Measurements from ENCODE around the gene NUMA1. TPM values are rescaled to one million over a fixed set of nuclear protein-coding genes. Genes with fewer than 3 reads are reported as not detected.

Gene NUMA1
- total and polyA plus RNA-seq, 9 of the 15 experiments (the other 6 are each of a cell fraction or from before 2014, with no cell fraction given): 4.1 to 104 (median 51.2) TPM

GRCh38 chr11:72069200-72069599 lies 11.1 kb downstream of the NUMA1 start:
- ChIA-PET CTCF (ENCODE audit: low intra/inter-chr PET ratio) (no interaction called here), POLR2A (interaction anchor here (1.1 to 3.1 kb wide), 2 partner anchors 9 to 10 kb away, joined by 4 to 13 read pairs; no protein-coding TSS in a partner anchor)
- FAIRE-seq: no peak
- in situ Hi-C loops (cut with MboI) (no loop called here), intact Hi-C loops (cut with micrococcal nuclease) (no loop called here)
- no TSS peak for BruUV-seq (replicated peaks)
- peaks cover 4% of the 10 kb centered on the region for H3K9me1 ChIP-seq (ENCODE audit: control insufficient read depth, insufficient read depth, low read length)
- no peaks in the 10 kb centered on the region for H3K27me3 ChIP-seq (ENCODE audit: control insufficient read depth in 2 of 2, insufficient read depth in 2 of 2, low read length in 2 of 2)
- peak; percentile 19; the same call in 2 of the 3 replicates for ATAC-seq
- no peak for DNase-seq (ENCODE audit: extremely low read depth in 1 of 4, low spot score in 3 of 4)
- H2AFZ ChIP-seq (ENCODE audit: low read depth, low read length): no peak overlapping the region
- H3K4me3 ChIP-seq: no peak overlapping the region
- no peaks in the 10 kb centered on the region; the same call in 1 of the 2 replicates for H4K20me1 ChIP-seq (replicated peaks; ENCODE audit: control insufficient read depth, insufficient read depth, low read length)
- H3K36me3 ChIP-seq (ENCODE audit: control insufficient read depth, insufficient read depth, low read length): peaks cover 52% of the 10 kb centered on the region
- TF ChIP-seq CAMTA2 (CRISPR knock-in tag; conservative IDR thresholded peaks at IDR 0.05) (no peak), ZNF778 (CRISPR knock-in tag; IDR thresholded peaks at IDR 0.05) (no peak), PBX2 (CRISPR knock-in tag; IDR thresholded peaks at IDR 0.05; ENCODE audit: low read depth) (no peak), PBX2 (tag; conservative IDR thresholded peaks at IDR 0.05; ENCODE audit: low read depth) (no peak), EWSR1 (IDR thresholded peaks at IDR 0.05; ENCODE audit: borderline replicate concordance, low read depth, partially characterized antibody) (no peak), ZNF57 (CRISPR knock-in tag; IDR thresholded peaks at IDR 0.05) (no peak)
- H3K79me2 ChIP-seq (ENCODE audit: control insufficient read depth, insufficient read depth, low read length): peaks cover 75% of the 10 kb centered on the region
- no peaks in the 10 kb centered on the region for H3K9me3 ChIP-seq (replicated peaks; ENCODE audit: control insufficient read depth, insufficient read depth, low read depth, low read length)
- peaks cover 8 to 11% of the 10 kb centered on the region in 2 experiments; a peak in 4 of 5 replicates for H3K4me1 ChIP-seq (replicated peaks in 1 of 2; ENCODE audit: control insufficient read depth in 2 of 2, insufficient read depth in 2 of 2, low read length in 2 of 2)
- H3K4me2 ChIP-seq (ENCODE audit: insufficient read depth, low read length): no peak overlapping the region
- peak overlapping the region in 1 of 2 experiments; percentile 16; a peak in 1 of 4 replicates for H3K9ac ChIP-seq (ENCODE audit: insufficient read depth in 1 of 2, low read depth in 2 of 2, low read length in 2 of 2)
- peak overlapping the region; percentile 64; the same call in 2 of the 3 replicates for H3K27ac ChIP-seq (ENCODE audit: extremely low read depth, low read depth, low read length)

Measured in K562 (cell line).